HG03571 (cell line): ENCODE results near the gene SGO2.

Experiments
- ATAC-seq: cut with Tn5 transposase; IDR thresholded peaks from one replicate; pipeline ENCODE4 v1.9.1; 2021; ENCODE audit not compliant: unreplicated experiment

SGO2 gene, protein sequence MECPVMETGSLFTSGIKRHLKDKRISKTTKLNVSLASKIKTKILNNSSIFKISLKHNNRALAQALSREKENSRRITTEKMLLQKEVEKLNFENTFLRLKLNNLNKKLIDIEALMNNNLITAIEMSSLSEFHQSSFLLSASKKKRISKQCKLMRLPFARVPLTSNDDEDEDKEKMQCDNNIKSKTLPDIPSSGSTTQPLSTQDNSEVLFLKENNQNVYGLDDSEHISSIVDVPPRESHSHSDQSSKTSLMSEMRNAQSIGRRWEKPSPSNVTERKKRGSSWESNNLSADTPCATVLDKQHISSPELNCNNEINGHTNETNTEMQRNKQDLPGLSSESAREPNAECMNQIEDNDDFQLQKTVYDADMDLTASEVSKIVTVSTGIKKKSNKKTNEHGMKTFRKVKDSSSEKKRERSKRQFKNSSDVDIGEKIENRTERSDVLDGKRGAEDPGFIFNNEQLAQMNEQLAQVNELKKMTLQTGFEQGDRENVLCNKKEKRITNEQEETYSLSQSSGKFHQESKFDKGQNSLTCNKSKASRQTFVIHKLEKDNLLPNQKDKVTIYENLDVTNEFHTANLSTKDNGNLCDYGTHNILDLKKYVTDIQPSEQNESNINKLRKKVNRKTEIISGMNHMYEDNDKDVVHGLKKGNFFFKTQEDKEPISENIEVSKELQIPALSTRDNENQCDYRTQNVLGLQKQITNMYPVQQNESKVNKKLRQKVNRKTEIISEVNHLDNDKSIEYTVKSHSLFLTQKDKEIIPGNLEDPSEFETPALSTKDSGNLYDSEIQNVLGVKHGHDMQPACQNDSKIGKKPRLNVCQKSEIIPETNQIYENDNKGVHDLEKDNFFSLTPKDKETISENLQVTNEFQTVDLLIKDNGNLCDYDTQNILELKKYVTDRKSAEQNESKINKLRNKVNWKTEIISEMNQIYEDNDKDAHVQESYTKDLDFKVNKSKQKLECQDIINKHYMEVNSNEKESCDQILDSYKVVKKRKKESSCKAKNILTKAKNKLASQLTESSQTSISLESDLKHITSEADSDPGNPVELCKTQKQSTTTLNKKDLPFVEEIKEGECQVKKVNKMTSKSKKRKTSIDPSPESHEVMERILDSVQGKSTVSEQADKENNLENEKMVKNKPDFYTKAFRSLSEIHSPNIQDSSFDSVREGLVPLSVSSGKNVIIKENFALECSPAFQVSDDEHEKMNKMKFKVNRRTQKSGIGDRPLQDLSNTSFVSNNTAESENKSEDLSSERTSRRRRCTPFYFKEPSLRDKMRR

GRCh38 chr2:200525882-200526651 is at the start of gene SGO2:
TSS of gene SGO2 (plus strand) at chr2:200526207. CDS start at chr2:200532976, 6,769 bp downstream.
- peak; percentile 100 for ATAC-seq

- no peak for ATAC-seq
These were observed 49.2 kb upstream of the SGO2 start for GRCh38 chr2:200476836-200477235.

- ATAC-seq: no peak
These were observed 48.3 kb upstream of the SGO2 start for GRCh38 chr2:200477667-200478131.

DNA sequence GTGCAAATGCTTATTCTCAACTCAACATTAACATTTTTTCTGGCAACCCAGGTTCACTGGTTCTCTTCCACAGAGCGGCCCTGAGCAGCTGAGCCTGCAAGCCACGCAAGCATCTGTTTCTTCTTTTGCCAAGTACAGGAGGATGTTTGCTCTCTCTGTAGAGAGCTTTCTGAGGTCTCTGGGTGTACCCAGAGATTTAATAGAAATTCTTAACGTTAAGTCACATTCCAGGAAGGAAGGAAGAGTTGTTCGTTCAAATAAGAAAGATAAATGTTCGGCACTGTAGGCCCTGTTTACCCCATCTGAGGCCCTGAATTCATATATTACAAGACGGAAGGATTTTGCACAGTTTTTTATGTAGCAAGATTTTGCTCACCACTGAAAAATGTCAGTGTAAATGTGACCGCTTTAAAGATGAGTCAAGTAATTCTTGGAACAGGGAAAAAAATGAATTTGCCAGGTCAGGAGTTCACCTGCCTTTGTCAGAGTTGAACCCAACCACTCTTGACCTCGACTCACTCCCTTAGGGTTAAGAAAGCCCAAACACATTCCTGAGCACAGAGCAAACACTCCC is 46.2 kb upstream of the SGO2 start:
- ATAC-seq: no peak

DNA sequence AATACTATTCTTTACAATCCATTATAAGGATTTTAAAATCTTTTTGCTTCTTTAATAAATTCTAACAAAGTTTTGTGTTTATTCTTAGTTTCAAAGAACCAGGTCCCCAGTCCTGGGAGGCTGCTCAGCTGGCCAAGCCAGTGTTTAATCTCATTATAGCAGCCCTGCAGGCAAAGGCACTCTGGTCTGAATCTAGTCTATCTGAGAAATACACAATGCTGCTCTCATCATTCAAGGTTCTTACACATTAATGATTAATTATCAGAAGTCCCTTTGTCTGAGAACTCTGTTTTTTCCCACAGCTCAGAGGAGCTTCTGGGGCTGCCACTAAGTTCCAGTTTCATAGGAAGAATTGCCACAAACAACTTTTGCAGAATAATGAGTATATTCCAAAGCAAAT is 43.8 kb upstream of the SGO2 start:
- ATAC-seq: peak; percentile 75

DNA sequence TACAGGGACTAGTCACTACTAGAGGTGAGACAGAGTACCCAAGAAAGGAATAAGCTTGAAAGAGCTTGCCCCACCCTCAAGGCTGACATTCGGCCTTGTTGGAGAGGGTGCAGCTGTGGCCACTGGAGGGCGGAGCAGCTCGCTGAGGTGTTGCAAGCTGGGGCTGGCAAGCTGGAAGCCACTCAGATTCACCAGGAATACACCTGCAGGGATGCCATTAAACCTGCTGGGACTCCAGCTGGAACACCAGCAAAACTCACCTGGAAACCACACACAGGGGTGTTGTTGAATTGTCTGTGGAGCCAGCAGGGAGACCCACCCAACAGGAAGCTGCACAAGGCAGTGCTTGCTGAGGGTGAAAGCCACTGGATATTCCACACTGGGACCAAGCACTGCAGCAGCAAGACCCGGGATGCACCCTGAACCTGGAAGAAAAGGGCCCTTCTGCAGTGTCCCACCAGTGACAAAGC is 42.2 kb upstream of the SGO2 start:
- ATAC-seq: peak; percentile 58

GRCh38 chr2:200484934-200485333 is 41.1 kb upstream of the SGO2 start:
- ATAC-seq: no peak

DNA sequence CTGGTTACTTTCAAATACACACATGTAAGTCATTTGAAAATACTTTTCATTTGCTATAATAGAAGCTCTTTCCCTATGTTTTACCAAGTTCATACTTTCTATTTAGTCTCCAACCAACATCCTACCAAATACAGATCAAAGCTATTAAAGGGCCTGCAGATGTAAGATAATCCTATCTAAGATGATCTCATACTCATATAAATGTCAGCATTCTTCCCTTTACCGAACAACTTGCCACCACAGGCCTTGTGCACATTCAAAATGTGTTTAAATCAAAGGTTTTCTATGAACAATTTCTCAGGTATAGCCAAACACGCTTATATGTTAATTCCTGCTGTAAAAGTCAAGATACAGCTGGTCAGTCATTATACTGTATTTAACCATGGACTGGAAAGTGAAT is 39.5 kb upstream of the SGO2 start:
- no peak for ATAC-seq

DNA sequence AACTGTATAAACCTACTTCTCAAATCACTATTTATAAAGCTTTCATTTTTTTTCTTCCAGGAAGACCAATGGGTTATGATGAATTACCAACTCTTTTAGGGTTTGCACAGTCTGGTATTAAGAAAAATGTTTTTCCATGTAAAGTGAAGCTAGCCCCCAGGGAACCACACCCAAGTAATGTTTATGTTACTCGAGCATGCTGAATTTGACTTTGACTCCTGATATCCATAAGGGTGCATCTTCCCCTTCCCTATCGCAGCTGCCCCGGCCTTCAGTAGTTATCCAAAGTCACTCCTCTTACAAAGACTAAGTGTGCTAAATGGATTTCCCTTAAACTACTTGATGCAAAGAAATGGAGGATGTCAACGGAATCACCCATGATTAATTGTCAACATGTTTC is 37.8 kb upstream of the SGO2 start:
- ATAC-seq: no peak

DNA sequence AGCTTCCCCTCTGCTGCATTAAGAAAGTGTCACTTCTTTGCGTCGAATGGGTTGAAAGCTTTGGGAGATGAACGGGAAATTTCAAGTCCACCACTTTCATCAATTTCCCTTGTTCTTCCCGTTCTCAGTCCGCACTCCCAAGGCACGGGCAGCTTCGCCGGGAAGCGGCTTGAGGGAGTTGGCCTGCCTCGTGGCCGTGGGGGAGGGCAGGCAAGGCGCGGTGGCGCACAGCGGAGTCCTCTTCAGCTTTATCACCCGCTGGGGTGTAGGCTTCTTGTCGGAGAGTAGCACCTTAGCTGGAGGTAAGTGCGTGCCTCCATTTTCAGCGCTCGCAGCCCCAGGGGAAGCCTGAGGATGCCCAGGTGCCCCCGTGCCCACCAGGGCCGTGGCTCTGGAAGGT is 36.0 kb upstream of the SGO2 start:
- no peak for ATAC-seq

DNA sequence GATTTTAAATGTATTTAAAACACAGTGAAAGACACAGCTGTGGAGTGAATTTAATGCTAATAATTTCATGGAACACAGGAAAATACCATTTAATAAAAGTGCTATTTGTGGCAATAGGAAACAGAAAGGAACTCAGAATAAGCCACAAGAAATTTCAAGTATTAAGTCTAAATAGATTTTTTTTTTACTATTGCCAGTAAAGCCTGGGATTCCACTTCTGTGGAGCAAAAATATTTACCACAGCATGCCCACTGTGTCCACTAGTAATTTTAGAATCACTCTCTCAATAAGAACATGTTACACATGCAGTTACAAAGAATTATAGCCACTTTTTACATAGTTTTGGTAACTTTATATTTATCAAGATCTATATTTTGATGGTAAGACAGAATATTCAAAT is 33.4 kb upstream of the SGO2 start:
- ATAC-seq: no peak

DNA sequence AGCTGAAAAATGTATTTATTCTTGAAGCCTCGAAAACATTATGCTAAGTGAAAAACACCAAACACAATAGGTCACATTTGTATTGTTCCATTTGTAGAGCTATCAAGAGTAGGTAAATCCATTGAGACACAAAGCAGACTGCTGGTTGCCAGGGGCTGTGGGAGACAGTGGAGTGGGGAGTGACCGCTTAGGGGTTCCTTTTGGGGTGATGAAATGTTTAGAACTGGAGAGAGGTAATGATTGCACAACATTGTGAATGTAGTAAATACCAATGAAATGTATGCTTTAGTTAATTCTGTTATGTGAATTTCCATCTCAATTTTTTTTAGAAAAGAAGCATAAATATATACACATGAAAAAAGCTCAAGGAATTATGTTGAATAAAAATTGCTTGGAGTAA is 32.0 kb upstream of the SGO2 start:
- no peak for ATAC-seq

GRCh38 chr2:200496696-200497095 is 29.3 kb upstream of the SGO2 start:
- ATAC-seq: no peak

DNA sequence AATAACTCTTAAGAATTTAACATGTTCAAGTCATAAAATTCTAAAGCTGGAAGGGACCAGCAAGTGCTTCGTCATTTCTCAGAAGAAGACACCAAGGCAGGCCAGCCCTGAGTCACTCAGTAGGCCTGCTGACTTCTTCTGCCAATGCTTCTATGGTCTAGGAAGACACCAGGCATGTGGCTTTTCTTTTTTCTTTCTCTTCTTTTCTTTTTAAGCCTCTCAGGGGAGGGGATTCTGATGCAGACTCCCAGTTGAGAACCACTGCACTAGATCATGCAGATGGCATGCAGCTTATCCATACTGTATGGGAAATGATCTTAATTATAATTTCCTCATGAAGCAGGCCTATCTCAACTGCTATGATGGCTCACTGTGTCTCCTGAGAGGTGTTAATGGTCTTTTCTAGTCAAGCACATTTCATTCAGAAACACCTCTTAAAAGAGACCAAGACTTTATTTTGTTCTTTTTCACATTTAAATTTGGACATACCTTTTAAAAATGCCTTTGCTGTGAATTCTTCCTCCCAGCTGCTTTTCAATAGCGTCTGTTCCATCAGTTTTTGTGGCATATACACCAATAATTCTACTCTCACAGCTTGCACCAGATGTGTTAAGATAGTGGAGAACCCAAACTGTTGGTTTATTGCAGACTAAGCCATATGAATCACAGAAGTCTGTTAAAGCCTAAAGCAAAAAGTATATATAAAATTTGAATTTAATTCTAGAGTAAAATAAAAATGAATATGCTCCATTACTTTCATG is 27.4 kb upstream of the SGO2 start:
- no peak for ATAC-seq

DNA sequence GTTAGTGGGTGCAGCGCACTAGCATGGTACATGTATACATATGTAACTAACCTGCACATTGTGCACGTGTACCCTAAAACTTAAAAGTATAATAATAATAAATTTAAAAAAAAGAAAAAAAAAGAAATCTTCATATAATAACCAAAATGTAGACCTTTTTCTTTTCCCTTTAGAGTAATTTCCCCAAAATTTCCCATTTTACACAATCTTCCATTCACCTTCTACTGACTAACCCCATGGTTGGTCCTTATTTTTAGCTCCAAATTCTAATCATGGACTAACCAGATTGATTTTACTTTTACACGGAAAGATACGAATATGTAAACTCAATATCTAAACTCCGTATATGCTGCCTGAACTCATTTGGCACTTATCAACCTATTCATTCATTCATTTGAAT is 23.8 kb upstream of the SGO2 start:
- ATAC-seq: no peak

DNA sequence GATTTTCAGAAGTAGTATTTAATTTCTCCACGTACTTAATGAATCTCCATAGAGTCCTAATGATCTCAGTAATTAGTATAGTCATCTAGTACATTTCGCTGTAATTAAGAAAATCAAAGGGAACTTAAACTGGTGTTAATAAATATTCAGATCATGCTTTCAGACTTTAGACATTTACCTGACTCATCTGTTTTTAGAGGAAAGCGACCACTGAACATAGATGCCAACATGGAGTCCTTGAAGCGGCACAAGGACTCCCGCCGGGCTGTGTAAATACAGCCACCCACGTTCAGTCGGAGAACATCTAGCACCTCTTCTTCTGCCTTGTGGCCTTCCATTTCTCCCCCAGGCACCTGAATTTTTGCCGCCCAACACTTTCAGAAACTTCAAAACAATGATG is 19.3 kb upstream of the SGO2 start:
- ATAC-seq: no peak

DNA sequence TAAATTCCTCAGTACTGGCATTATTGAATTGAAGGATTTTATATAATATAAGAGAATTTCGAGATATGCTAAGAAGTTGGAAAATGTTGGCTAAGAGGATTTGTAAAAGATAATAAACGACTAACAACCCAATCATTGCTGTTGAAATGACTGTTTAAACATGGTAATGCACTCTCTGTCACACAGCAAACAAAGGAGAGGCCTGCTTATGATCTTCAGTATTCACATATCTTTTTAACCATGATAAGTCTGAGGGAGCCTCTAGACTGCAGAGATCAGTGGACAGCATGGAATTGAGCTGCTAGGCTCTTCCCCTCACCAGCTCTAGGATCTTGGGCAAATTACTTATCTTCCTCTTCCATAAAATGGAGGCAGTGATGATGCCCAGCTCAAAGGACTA is 18.8 kb upstream of the SGO2 start:
- ATAC-seq: no peak

GRCh38 chr2:200509235-200509611 is 16.8 kb upstream of the SGO2 start:
- ATAC-seq: no peak
